K562 (cell line): ENCODE measurements around the gene NAPA.

Source experiments
- ZFX ChIP-seq: sonication (generic); formaldehyde crosslinking; IDR thresholded peaks from 2 replicates; pipeline ENCODE4 v1.8.0; 2022; ENCODE audit warnings: mild to moderate bottlenecking, missing genetic modification reagents, moderate library complexity
- TF ChIP-seq, protein P1 (sequence below), 3 experiments: IDR thresholded peaks in 2 of 3; conservative IDR thresholded peaks in 1 of 3; 2 replicates each; pipeline ENCODE4 v1.5.1; 2011 to 2012; ENCODE audit warnings: low read length in 3 of 3, mild to moderate bottlenecking in 3 of 3, control low read depth in 2 of 3, improper control_type of control experiment in 1 of 3, inconsistent platforms in 1 of 3, low read depth in 1 of 3, mixed read lengths in 1 of 3, moderate library complexity in 1 of 3; ENCODE audit not compliant: insufficient read depth in 2 of 3

DNA sequence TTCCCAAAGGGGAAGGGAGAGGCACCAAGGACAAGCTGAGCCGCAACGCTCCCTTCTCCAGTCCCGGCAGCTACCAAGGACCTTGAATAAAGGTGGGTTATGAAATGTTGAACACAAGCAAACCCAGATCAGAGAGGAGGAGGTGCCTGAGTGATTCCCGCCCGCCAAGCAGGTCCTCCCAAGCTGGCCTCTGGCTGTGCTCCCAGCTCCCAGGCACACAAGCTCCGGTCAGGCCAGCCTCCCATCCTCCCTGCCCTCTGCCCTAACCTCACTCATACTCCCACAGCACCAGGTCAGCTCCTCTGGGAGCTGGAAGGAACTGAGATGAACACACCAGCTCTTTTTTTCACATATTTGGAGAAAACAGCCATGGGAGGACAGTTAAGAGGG lies 3.7 kb downstream of the NAPA start:
- no peak for TF ChIP-seq ZFX (CRISPR knock-in tag)
- TF ChIP-seq, protein P1, sequence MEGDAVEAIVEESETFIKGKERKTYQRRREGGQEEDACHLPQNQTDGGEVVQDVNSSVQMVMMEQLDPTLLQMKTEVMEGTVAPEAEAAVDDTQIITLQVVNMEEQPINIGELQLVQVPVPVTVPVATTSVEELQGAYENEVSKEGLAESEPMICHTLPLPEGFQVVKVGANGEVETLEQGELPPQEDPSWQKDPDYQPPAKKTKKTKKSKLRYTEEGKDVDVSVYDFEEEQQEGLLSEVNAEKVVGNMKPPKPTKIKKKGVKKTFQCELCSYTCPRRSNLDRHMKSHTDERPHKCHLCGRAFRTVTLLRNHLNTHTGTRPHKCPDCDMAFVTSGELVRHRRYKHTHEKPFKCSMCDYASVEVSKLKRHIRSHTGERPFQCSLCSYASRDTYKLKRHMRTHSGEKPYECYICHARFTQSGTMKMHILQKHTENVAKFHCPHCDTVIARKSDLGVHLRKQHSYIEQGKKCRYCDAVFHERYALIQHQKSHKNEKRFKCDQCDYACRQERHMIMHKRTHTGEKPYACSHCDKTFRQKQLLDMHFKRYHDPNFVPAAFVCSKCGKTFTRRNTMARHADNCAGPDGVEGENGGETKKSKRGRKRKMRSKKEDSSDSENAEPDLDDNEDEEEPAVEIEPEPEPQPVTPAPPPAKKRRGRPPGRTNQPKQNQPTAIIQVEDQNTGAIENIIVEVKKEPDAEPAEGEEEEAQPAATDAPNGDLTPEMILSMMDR (IDR thresholded peaks at IDR 0.05 in 2 of 3, conservative IDR thresholded peaks at IDR 0.05 in 1 of 3; ENCODE audit: insufficient read depth in 2 of 3, low read depth in 1 of 3, low read length in 3 of 3), result no peak
